Measurements from ENCODE around the gene XXYLT1.
"Not testable (repeated sequence)": the region's sequence is repeated elsewhere in the genome, so short reads cannot be mapped to it uniquely, and the experiment has no call there.

The XXYLT1 gene

DNA sequence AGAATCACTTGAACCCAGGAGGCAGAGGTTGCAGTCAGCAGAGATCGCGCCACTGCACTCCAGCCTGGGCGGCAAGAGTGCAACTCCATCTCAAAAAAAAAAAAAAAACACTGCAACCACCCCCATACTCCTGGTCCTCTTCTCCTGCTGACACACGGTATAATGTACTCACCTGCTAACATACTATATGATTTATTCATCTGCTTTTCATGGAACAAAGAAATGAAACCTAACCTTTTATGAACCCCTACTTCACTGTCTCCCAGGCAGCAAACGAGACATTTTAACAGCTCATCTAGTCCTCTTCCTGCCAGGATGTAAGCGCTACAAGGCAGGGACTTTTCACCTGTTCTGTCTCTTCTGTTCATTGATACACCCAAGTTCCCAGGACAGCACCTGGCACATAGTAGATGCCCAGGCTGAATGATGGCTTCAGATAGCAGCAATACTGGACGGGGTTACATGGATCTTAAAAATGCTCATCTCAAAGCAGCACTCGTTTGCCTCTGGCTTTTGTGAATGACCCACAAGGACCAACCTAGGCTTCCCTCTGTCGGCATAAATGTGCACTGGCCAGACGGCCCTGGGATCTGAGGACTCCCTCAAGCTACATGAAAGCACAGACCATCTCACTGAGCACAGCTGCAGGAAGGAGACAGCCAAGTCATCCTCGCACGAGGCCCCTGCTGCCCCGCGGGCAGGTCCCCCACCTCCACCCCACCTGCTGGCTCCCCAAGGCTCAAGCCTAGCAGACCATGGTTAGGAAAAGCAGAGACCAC lies 20.3 kb downstream of the XXYLT1 start:
- DNase-seq (ENCODE audit: low read depth, low spot score), result no peak

DNA sequence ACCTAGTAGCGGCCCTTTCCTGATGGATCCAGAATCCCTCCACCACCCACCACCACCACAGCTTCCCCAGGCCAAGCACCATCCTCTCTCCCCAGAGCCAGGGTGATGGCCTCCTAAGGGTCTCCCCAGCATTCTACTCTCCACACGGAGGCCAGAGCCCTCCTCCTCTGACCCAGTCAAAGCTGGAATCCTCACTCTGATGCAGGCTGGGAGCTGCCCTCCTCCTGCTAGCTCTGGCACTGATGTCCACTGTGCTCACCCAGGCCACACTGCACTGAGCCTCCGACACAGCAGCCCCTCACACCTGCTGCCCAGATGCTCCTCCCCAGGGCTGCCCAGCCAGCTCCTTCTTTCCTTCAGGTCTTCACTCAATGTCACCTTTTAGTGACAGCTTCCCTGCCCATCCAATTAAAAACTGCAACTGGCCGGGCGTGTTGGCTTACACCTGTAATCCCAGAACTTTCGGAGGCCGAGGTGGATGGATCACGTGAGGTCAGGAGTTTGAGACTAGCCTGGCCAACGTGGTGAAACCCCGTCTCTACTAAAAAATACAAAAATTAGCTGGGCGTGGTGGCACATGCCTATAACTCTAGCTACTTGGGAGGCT lies 21.0 kb downstream of the XXYLT1 start:
- no peak for DNase-seq (ENCODE audit: low read depth, low spot score)

DNA sequence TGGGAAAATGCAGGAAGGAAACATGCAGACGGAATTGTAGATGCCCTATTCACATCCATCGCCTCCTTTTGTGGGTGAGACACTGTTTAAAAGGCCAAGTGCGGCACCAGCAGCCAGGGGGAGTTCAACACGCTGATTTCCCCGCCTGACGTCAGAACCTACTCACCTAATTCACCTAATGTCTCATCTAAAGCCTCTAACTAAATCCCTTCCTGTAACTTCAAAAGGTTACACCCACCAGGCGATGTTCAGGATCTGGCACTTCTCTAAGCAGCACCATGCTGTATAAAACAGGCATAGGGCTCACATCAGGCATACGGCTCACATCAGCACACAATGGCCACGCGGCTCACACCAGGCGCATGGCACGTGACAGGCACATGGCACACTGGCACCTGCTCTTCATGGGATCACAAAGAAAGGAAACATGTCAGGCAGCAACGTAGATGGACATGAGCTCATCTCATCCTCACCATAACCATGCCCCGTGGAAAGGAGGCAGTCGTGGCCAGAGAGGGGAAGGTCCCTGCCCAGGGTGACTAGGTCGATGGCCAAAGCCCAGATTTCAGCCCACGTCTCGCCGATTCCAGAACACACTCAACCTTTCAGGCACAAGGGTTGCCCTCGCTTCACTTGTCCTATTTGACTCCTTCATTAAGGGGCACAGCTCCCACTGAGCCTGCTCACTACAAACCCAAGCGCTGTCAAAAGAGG lies 21.7 kb downstream of the XXYLT1 start:
- no peak for DNase-seq (ENCODE audit: low read depth, low spot score)

DNA sequence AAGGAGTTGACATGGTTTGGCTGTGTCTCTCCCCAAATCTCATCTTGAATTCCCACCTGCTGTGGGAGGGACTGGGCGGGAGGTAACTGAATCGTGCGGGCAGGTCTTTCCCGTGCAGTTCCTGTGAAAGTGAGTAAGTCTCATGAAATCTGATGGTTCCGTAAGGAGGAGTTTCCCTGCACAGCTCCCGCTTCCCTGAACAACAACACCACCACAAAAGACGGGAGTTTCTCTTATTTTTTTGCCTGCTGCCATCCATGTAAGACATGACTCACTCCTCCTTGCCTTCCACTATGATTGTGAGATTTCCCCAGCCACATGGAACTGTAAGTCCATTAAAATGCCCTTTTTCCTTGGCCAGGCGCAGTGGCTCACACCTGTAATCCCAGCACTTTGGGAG lies 22.7 kb downstream of the XXYLT1 start:
- no peak for DNase-seq (ENCODE audit: low read depth, low spot score)

DNA sequence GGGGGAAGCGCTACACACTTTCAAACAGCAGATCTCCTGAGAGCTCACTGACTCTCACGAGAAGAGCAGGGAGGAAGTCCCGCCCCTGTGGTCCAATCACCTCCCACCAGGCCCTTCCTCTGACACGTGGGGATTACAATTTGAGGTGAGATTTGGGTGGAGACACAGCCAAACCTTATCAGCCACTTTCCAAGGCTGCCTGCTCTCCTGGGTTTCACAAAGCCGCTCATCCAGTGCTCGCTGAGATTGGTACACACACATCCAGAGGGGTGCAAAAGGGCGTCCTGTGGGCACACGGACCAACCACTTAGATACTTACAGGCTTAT lies 23.1 kb downstream of the XXYLT1 start:
- no peak for DNase-seq (ENCODE audit: low read depth, low spot score)

DNA sequence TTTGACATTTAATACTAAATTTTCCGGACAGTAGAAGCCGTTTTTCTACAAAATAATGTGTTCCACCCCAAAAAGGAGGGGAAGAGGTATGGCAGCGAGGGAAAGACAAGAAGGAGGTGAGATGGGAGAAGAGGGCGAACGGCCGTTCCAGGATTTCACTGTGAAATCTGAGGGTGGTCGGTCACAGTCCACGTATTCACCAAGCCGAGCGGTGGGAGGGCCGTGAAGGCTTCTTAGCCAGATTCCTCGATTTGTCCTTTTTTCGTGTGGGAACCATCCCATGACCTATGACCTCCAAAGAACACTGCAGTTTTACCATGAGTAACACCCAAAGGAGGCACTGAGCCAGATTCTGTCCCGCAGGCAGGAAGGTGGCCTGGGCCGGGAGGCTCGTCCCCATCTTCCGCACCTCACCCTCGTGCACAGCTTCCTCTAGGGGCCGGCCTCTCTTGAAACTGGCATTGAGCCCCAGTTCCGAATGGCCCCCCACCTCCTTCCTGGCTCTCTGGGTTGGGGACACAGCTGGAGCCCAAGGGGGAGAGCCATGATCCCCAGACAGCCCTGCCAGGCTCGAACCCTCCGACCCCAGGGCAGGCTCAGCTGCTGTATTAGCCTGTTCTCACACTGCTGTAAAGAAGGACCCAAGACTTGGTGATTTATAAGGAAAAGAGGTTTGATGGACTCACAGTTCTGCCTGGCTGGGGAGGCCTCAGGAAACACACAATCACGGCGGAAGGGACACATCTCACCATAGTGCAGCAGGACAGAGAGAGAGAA lies 23.7 kb downstream of the XXYLT1 start:
- DNase-seq (ENCODE audit: low read depth, low spot score), result no peak

DNA sequence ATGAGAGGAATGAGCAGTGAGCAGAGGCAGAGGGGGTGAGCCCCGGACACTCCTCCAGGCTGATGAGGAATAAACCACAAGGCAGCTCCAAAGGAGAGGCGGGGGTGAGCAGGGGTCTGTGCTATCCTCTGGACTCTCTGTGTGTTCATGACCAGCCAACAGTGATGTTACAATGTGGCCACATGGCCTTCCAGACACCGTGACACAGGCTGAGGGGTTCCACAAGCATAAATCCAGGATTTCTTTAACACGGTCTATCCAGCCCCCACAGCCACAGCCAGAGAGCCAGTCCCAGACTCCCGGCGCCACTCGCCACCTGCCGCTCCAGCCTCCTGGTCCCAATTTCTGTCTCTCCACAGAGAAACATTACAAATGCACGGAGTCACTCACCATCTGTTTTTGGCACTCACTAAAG lies 24.4 kb downstream of the XXYLT1 start:
- no peak for DNase-seq (ENCODE audit: low read depth, low spot score)

DNA sequence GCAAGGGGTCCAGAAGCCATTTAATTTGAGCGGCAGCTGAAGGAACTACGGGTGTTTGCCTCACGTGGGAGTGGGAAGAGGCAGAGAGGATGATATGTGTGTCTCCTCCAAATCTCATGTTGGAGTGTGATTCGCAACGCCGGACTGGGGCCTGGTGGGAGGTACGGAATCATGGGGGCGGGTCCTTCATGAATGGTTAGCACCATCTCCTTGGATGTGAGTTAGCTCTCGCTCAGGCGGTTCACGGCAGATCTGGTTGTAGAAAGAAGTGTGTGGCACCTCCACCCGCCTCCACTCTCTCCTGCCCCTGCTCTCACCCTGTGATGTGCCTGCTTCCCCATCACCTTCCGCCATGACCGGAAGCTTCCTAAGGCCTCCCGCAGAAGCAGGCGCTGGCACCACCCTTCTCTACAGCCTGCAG lies 25.4 kb downstream of the XXYLT1 start:
- DNase-seq (ENCODE audit: low read depth, low spot score), result no peak

DNA sequence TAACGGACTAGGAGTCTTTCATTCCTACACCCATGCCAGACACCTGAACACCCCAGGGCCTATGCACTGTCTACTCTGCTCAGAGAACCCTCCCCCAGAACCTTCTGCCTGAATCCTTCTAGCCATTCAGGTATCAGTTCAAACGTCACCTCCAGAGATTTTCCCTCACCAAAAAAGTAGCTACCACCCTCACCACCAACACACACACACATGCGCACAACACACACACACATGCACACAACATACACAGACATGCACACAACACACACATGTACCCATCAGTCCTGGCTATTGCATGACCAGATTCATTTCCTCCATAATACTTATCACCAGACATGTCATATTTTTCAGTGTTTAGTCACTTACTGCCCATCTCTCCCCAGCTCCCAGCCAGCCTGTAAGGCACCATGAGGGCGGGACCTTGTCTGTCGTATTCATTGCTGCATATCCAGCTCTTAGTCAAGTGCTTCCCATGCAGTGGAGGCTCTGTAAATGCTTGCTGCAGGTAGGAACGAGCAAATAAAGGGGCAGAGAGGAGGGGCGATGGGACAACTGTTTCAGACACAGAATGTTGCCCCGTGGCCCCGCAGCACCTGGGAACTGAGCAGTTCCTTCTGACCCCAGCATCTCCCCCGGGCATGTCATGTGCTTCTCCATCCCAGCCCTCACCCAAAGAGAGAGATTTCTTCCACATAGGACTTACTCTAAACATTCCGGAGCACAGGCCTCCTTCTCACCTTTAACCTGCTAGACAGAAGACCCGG lies 29.2 kb downstream of the XXYLT1 start:
- DNase-seq (ENCODE audit: low read depth, low spot score), result no peak

DNA sequence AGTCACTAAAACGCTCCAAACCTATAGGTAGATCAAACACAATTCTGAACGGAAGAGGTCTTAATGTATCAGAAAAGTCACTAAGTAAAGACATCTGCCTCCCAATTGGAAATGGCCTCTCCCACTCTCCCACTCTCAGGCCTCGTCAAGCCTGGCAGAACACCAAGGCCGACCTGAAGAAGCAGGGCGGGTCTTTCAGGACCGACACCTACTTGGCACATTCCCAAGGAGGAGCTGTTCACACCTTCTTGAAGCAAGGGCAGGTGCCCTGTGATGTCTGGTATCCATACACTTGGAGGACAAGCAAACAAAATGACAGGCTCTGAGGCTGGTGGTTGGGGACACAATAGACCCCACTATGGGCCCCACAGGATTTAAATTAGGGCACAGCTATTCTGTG lies 30.0 kb downstream of the XXYLT1 start:
- no peak for DNase-seq (ENCODE audit: low read depth, low spot score)

DNA sequence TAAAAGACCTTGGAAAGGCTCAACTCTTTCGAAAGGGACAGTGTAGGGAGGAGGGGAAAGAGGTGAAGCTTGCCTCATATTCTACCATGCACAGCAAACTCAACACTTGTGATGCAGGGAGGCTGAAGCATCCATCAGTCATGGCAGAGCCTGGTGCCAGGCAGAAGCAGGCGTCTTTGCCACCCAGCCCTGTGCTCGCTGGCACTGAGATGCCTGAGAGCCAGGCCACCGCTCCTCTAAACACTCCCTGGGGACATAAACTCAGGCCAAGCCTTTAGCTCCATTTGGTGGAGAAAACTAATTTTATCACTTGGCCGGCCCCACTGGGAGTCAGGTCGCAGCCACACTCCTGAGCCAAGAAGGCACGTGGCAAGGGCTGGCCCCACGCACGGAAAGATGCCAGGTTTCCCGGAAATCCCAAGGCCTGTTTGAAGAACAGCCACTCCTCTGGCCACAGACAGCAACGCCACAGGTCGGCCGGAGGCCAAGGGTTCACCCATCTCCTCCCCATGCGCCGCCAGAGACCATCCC lies 30.7 kb downstream of the XXYLT1 start:
- no peak for DNase-seq (ENCODE audit: low read depth, low spot score)

DNA sequence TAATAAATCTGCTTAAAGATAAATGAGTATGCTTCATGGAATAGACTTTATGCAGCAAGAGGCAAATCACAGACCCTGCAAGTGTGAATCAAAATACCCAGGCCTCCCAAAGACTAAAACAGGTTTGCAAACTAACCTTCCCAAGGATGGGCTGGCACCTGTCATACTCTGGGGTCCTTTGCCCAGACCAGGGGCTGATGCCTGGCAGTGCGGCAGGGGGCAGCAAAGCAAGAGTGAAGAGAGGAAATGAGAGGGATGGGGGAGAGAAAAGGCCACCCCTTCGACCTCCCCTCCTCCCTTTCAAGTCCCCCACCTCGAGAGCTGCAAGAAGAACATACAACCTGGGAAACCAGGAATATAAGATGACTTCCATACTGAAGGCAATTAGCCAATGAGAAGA lies 31.8 kb downstream of the XXYLT1 start:
- DNase-seq (ENCODE audit: low read depth, low spot score), result no peak

DNA sequence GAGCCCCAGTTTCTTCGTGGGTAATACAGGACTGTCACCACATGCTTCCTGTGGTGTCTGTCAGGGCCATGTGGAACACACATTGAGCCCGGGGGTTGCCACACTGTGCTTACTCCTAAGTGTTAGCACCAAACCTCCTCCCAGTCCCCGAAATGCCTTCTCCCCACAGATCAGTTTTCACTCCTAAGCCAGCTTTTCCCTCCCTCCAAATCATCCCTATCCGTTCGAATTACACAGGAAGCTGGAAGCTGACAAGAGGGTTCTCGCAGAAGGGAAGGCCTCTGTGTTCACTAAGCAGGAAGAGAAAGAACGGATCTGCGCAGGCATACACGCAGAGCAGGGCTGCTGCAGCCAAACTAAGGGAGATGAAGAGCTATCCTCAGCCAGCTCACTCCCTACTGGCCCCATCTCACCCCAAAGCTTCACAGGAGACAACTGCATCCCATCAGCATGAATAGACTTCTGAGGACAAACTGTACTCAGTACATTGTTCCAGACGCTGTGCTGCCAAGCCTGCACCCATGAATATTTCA lies 32.3 kb downstream of the XXYLT1 start:
- DNase-seq (ENCODE audit: low read depth, low spot score), result no peak

DNA sequence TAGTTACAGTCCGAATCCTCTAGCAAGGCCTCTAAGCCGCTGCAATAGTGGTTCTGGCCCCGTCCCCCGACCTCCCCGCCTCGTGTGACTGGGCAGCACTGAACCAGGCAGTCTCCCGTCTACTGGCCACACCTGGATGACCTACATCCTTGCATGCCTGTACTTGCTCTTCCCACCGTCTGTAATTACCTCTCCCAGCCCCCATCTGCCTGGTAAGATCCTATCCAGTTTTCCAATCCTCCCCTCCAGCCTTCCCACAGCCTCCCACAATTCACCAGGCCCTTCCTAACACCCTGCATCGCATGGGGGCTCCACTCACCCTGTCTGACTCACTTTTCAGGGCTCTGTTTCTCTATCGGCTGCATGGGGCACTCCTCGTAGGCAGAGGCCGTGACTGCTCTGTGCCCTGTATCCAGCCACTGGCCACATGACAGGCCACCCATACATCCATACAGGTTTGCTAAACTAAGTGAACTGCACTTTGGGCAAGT lies 32.8 kb downstream of the XXYLT1 start:
- no peak for DNase-seq (ENCODE audit: low read depth, low spot score)

DNA sequence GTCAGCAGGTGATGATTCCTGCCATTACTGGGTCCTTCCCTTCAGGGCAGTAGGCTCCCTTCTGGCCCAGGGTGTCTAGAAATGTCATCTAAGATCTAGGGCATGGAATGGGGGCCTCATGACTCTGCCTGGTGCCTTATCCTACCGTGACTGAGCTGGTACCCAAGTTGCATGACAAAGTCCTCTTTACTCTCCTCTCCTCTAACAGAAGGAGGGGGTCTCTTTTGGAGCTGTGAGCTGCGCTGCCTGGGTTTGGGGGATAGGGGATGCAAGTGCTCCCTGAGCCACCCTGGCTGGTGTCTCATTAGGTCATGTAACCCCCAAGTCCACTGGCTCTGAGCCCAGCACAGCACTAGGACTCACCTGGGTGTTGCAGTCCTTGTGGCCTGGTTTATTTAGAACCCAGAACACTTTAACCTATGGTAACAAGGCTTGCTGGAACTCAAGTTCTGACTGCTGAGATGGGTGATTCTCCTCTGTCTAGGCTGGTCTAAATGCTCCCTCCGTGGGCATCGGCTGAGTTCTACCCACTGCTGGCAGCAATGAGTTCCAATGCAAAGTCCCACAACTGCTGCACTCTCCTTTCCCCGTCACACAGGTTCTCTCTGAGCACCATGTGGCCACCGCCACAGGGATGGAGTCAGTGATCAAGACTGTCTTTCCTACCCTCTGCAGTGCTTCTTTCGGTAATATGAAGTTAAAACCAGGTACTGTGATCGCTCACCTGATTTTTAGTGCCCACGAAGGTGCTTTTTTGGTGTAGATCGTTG lies 34.0 kb downstream of the XXYLT1 start:
- DNase-seq (ENCODE audit: low read depth, low spot score), result no peak

DNA sequence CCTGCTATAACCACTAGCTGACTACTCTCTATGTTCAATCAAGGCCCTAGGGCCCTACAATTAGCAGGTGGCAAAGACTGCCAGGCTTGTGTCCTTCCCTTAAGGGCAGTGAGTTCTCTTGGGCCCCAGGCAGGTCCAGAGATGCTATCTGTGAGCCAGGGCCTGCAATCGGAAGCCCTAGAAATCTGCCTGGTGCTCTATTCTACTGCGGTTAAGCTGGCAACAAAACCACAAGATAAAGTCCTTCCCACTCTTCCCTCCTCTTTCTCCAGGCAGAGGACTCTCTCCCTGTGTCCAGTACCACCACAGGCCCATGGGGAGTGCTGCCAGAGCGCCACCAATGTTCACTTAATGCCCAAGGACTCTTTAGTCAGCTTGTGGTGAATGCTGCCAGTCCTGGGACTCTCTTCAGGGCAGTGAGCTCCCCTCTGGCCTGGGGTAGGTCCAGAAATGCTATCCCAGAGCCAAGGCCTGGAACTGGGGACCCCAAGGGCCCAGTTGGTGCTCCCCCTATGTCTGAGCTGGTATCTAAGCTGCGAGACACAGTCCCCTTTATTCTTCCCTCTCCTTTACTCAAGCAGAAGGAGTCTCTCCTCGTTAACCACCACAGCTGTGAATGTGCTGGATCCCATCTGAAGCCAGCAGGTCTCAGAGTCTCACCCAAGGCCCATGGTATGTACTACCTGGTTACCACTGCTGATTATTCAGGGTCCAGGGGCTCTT lies 34.7 kb downstream of the XXYLT1 start:
- DNase-seq (ENCODE audit: low read depth, low spot score), result no peak

DNA sequence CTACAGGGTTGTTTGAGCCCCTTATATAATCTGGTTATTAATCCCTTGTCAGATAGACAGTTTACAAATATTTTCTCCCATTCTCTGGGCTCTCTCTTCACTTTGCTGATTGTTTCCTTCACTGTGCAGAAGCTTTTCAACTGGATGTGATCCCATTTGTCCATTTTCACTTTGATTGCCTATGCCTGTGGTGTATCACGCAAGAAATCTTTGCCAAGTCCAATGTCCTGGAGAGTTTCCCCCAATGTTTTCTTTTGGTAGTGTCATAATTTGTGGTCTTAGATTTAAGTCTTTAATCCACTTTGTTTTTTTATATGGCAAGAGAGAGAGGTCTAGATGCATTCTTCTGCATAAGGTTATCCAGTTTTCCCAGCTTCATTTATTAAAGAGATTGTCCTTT lies 40.7 kb downstream of the XXYLT1 start:
- DNase-seq (ENCODE audit: low read depth, low spot score), result no peak

DNA sequence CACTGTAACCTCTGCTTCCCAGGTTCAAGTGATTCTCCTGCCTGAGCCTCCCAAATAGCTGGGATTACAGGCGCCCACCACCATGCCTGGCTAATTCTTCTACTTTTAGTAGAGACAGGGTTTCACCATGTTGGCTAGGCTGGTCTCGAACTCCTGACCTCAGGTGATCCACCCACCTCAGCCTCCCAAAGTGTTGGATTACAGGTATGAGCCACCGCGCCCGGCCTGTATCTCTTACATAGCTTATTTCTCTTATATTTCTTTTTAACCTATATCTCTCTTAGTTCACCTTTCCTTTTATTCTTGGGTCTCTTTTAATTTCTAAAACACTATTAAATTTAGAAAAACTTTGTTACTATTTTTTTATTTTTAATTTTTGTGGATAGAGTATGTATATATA lies 42.1 kb downstream of the XXYLT1 start:
- not testable (repeated sequence) for DNase-seq (ENCODE audit: low read depth, low spot score)

DNA sequence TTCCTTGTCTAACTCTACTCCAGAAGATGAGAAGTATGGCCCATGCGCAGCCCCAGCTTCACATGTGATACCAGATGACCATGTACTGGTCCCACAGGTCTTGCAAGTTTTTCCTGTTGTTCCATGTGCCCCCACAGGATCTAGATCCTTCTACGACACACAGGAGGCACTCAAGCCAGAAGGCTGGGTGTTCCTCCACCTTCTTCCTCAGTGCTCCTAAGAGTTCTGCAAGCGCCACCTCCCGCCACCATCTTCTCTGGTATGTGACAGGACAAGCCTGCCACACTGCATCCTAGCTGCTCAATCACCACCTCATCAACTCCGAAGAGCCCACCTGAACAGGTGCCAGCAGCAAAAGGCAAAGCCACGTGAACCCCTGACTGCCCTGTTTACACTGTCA lies 43.1 kb downstream of the XXYLT1 start:
- DNase-seq (ENCODE audit: low read depth, low spot score), result no peak

All from smooth muscle cell of the brain vasculature (primary cell).